ENCODE measurements around the gene DMBX1.

The DMBX1 gene

GRCh38 chr1:46487818-46488218 is 1.8 kb upstream of the DMBX1 start:
- Histone ChIP-seq H4K20me1 (ENCODE audit: insufficient read depth, low read length) (no peaks in the 10 kb centered on the region), H3K9me3 (ENCODE audit: insufficient read depth, low read length, severe bottlenecking) (no peaks in the 10 kb centered on the region), H2AFZ (ENCODE audit: low read depth, low read length) (no peak overlapping the region), H3K79me2 (ENCODE audit: insufficient read depth, low read length) (no peaks in the 10 kb centered on the region), H3K27ac (ENCODE audit: low read length) (no peak overlapping the region), H3K4me1 (ENCODE audit: insufficient read depth, low read length) (no peaks in the 10 kb centered on the region), H3K27me3 (ENCODE audit: insufficient read depth, low read length, poor library complexity) (peaks cover 22% of the 10 kb centered on the region), H3K36me3 (ENCODE audit: insufficient read depth, low read length) (no peaks in the 10 kb centered on the region), H3K9ac (ENCODE audit: low read depth, low read length) (no peak overlapping the region), H3K4me3 (ENCODE audit: low read depth in 1 of 2, low read length in 2 of 2) (no peak overlapping the region), H3K4me2 (ENCODE audit: insufficient read depth, low read length) (no peak overlapping the region)
- TF ChIP-seq CTCF (IDR thresholded peaks at IDR 0.05; ENCODE audit: borderline replicate concordance, extremely low read depth, low read length, poor library complexity, severe bottlenecking): peak; percentile 37
- TF ChIP-seq EZH2 (IDR thresholded peaks at IDR 0.05; ENCODE audit: borderline replicate concordance, low read depth, low read length, severe bottlenecking): no peak
- ATAC-seq (ENCODE audit: insufficient read depth, low read depth): 0 out of 3 replicates have a peak, but pooled peaks have one; percentile 31
- DNase-seq: no peak

GRCh38 chr1:46488343-46489168 is 1.1 kb upstream of the DMBX1 start:
- H2AFZ ChIP-seq (ENCODE audit: low read depth, low read length): no peak overlapping the region
- H3K79me2 ChIP-seq (ENCODE audit: insufficient read depth, low read length): no peaks in the 10 kb centered on the region
- ATAC-seq (ENCODE audit: insufficient read depth, low read depth) (no peak), DNase-seq (no peak)
- no peak overlapping the region for H3K4me2 ChIP-seq (ENCODE audit: insufficient read depth, low read length)
- H3K36me3 ChIP-seq (ENCODE audit: insufficient read depth, low read length): no peaks in the 10 kb centered on the region
- H3K9me3 ChIP-seq (ENCODE audit: insufficient read depth, low read length, severe bottlenecking): no peaks in the 10 kb centered on the region
- no peak overlapping the region for H3K4me3 ChIP-seq (ENCODE audit: low read depth in 1 of 2, low read length in 2 of 2)
- no peak overlapping the region for H3K9ac ChIP-seq (ENCODE audit: low read depth, low read length)
- H3K4me1 ChIP-seq (ENCODE audit: insufficient read depth, low read length): no peaks in the 10 kb centered on the region
- peaks cover 22% of the 10 kb centered on the region for H3K27me3 ChIP-seq (ENCODE audit: insufficient read depth, low read length, poor library complexity)
- H4K20me1 ChIP-seq (ENCODE audit: insufficient read depth, low read length): no peaks in the 10 kb centered on the region
- no peak overlapping the region for H3K27ac ChIP-seq (ENCODE audit: low read length)
- TF ChIP-seq EZH2 (IDR thresholded peaks at IDR 0.05; ENCODE audit: borderline replicate concordance, low read depth, low read length, severe bottlenecking): no peak
- TF ChIP-seq CTCF (IDR thresholded peaks at IDR 0.05; ENCODE audit: borderline replicate concordance, extremely low read depth, low read length, poor library complexity, severe bottlenecking): no peak

GRCh38 chr1:46489169-46489637 is 433 bp upstream of the DMBX1 start:
- no peak overlapping the region for H3K4me2 ChIP-seq (ENCODE audit: insufficient read depth, low read length)
- no peak overlapping the region for H3K9ac ChIP-seq (ENCODE audit: low read depth, low read length)
- peaks cover 27% of the 10 kb centered on the region for H3K27me3 ChIP-seq (ENCODE audit: insufficient read depth, low read length, poor library complexity)
- no peaks in the 10 kb centered on the region for H3K4me1 ChIP-seq (ENCODE audit: insufficient read depth, low read length)
- no peak overlapping the region for H3K4me3 ChIP-seq (ENCODE audit: low read depth in 1 of 2, low read length in 2 of 2)
- no peaks in the 10 kb centered on the region for H3K79me2 ChIP-seq (ENCODE audit: insufficient read depth, low read length)
- H3K36me3 ChIP-seq (ENCODE audit: insufficient read depth, low read length): no peaks in the 10 kb centered on the region
- no peak for TF ChIP-seq EZH2 (IDR thresholded peaks at IDR 0.05; ENCODE audit: borderline replicate concordance, low read depth, low read length, severe bottlenecking)
- TF ChIP-seq CTCF (IDR thresholded peaks at IDR 0.05; ENCODE audit: borderline replicate concordance, extremely low read depth, low read length, poor library complexity, severe bottlenecking): no peak
- H3K9me3 ChIP-seq (ENCODE audit: insufficient read depth, low read length, severe bottlenecking): no peaks in the 10 kb centered on the region
- DNase-seq (no peak), ATAC-seq (ENCODE audit: insufficient read depth, low read depth) (no peak)
- H2AFZ ChIP-seq (ENCODE audit: low read depth, low read length): no peak overlapping the region
- H3K27ac ChIP-seq (ENCODE audit: low read length): no peak overlapping the region
- no peaks in the 10 kb centered on the region for H4K20me1 ChIP-seq (ENCODE audit: insufficient read depth, low read length)
